NCI-H2196 (cell line): ENCODE data around the gene DDX52.

Experiments used
- DNase-seq: peaks from one replicate; lab custom pipeline; 2025; ENCODE audit not compliant: unreplicated experiment; lab: John Stamatoyannopoulos, UW

The DDX52 gene

GRCh38 chr17:37585066-37585465 lies 58.2 kb downstream of the DDX52 start:
- no peak for DNase-seq

- no peak for DNase-seq
These were observed 67.0 kb downstream of the DDX52 start for GRCh38 chr17:37576281-37576680.

- DNase-seq: no peak
These were observed 68.8 kb downstream of the DDX52 start for GRCh38 chr17:37574427-37574826.

GRCh38 chr17:37571674-37572073 lies 71.6 kb downstream of the DDX52 start:
- DNase-seq: no peak

GRCh38 chr17:37570527-37571093 lies 72.6 kb downstream of the DDX52 start:
- peak; percentile 6 for DNase-seq

- DNase-seq: no peak
These were observed 74.7 kb downstream of the DDX52 start for GRCh38 chr17:37568350-37569053.

GRCh38 chr17:37567538-37567937 lies 75.7 kb downstream of the DDX52 start:
- DNase-seq: no peak

- DNase-seq: no peak
These were observed 76.1 kb downstream of the DDX52 start for GRCh38 chr17:37567137-37567536.

GRCh38 chr17:37564252-37564651 lies 79.0 kb downstream of the DDX52 start:
- DNase-seq: no peak

GRCh38 chr17:37562016-37562745 lies 81.1 kb downstream of the DDX52 start:
- DNase-seq: no peak
